ENCODE results near the gene RAPGEF6. TPM values are rescaled to one million over a fixed set of nuclear protein-coding genes. Genes with fewer than 3 reads are reported as not detected.
A peak's percentile ranks its signal among the peaks of the same experiment; 100 is the strongest.

The RAPGEF6 gene
- total and polyA plus RNA-seq, 12 donors = 2.5 to 33.8 (median 14.4) TPM

DNA sequence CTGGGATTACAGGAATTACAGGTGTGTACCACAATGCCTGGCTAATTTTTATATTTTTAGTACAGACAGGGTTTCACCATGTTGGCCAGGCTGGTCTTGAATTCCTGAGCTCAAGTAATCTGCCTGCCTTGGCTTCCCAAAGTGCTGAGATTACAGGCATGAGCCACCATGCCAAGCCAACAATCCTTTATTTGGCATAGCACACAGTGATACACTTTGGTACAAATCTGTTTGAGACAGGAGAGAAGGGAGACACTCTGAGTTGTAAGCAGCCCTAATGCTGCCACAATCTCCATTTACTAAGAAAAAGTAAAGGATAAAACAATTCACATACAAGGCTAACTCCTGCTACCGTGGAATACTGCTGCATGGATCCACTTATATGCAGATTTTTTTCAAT is 177.8 kb downstream of the RAPGEF6 start:
- intact Hi-C loops (cut with DNase I) = no loop called here
- 89 to 98% (median 97%) methylated on average over 1 of the region's 1 CpG for WGBS, 4 donors

GRCh38 chr5:131450941-131451340 is 184.1 kb downstream of the RAPGEF6 start:
- TF ChIP-seq CTCF (IDR thresholded peaks at IDR 0.05) (no peak), POLR2A (IDR thresholded peaks at IDR 0.05) (no peak)
- Histone ChIP-seq H3K27ac (no peak overlapping the region), H3K9me3 (replicated peaks in 1 of 3) (no peaks in the 10 kb centered on the region), H3K36me3 (replicated peaks in 1 of 2) (peaks cover 0 to 14% of the 10 kb centered on the region in 2 donors), H3K4me1 (replicated peaks in 1 of 2) (peaks cover 0 to 8% of the 10 kb centered on the region in 2 donors), H3K27me3 (no peaks in the 10 kb centered on the region), H3K4me3 (no peak overlapping the region)
- WGBS, 4 donors = 95 to 98% (median 97%) methylated on average over 2 of the region's 2 CpGs
- DNase-seq = no peak
- intact Hi-C loops (cut with DNase I) = no loop called here

More for the DNA sequence above, 177.8 kb downstream of the RAPGEF6 start:
- H3K9me3 ChIP-seq (replicated peaks in 1 of 3) = no peaks in the 10 kb centered on the region
- H3K27ac ChIP-seq = no peak overlapping the region
- H3K4me3 ChIP-seq = no peak overlapping the region
- TF ChIP-seq CTCF (IDR thresholded peaks at IDR 0.05) (no peak), POLR2A (IDR thresholded peaks at IDR 0.05) (no peak)
- H3K27me3 ChIP-seq = no peaks in the 10 kb centered on the region
- peaks cover 0 to 14% of the 10 kb centered on the region in 2 donors for H3K4me1 ChIP-seq (replicated peaks in 1 of 2)
- no peak for DNase-seq
- H3K36me3 ChIP-seq (replicated peaks in 1 of 2) = peaks cover 0 to 3% of the 10 kb centered on the region in 2 donors

DNA sequence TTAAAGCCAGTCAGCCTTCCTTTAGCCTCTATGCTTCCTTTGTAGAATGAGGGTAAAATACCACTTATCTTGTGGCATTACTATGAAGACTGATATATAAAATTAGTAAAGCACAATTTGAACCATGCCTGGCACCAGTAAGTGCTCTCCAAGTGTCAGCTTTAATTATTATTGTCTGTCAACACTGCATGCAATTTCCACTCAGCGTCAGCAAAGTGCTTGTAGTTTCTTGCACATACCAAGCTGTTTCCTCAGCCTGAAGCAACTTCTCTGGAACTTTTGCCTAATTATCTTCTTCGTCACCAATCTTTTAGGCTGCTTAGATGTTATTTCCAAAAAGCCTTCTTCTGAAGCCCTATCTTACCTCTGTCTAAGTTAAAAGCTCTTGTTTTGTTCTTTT is 193.8 kb downstream of the RAPGEF6 start:
- WGBS, 4 donors = 83 to 98% (median 93%) methylated on average over 2 of the region's 2 CpGs
- Histone ChIP-seq H3K9me3 (replicated peaks in 1 of 3) (no peaks in the 10 kb centered on the region), H3K27me3 (no peaks in the 10 kb centered on the region), H3K4me1 (replicated peaks in 1 of 2) (peaks cover 0 to 11% of the 10 kb centered on the region in 2 donors), H3K36me3 (replicated peaks in 1 of 2) (peaks cover 0 to 32% of the 10 kb centered on the region in 2 donors), H3K4me3 (no peak overlapping the region), H3K27ac (no peak overlapping the region)
- DNase-seq = no peak
- intact Hi-C loops (cut with DNase I) = no loop called here
- no peak for TF ChIP-seq POLR2A (IDR thresholded peaks at IDR 0.05)
- TF ChIP-seq CTCF (IDR thresholded peaks at IDR 0.05) = no peak

DNA sequence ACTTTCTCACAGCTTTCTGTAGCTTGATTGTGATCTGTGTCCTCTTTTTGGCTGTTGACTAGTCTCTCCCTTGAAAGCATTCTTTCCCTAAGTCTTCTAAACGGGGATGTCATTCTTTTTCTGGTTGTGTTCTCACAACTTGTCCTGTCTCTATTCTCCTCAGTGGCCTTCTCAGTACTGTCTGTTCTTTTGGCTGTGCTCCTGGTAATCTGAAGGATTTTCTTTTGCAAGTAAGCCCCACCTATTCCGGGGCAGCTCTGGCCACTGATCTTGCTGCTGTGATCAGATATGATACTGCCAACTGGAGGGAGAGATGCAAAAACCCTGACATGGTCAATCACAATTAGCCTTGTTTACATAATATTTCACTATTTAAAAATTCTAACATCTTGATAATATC is 198.9 kb downstream of the RAPGEF6 start:
- Histone ChIP-seq H3K4me1 (replicated peaks in 1 of 2) (peaks cover 0 to 13% of the 10 kb centered on the region in 2 donors), H3K36me3 (replicated peaks in 1 of 2) (peaks cover 0 to 23% of the 10 kb centered on the region in 2 donors), H3K9me3 (replicated peaks in 1 of 3) (no peaks in the 10 kb centered on the region), H3K27ac (no peak overlapping the region), H3K4me3 (no peak overlapping the region), H3K27me3 (no peaks in the 10 kb centered on the region)
- peak in 4 of 7 donors; percentile 13 to 39 (median 37) for DNase-seq
- TF ChIP-seq CTCF (IDR thresholded peaks at IDR 0.05) (no peak), POLR2A (IDR thresholded peaks at IDR 0.05) (no peak)
- intact Hi-C loops (cut with DNase I) = no loop called here
- 25 to 35% (median 32%) methylated on average over 2 of the region's 2 CpGs for WGBS, 4 donors

Measured in adrenal gland (tissue), 12 donors.